SK-N-SH (cell line): Measurements from ENCODE around the gene STRN. TPM values are rescaled to one million over a fixed set of nuclear protein-coding genes. Genes with fewer than 3 reads are reported as not detected.

Experiments
- CTCF ChIA-PET: fragments of 300-600, 350-600 bp; formaldehyde crosslinking; extraction: SDS; loops from one replicate; lab custom pipeline; 2021; lab: Yijun Ruan, JAX
- POLR2A ChIA-PET: fragments of 350-600 bp; sonication (Branson Sonifier 250); formaldehyde crosslinking; extraction: SDS; loops from one replicate; lab custom pipeline; 2020; ENCODE audit warnings: antibody characterized with exemption, inconsistent platforms; lab: Yijun Ruan, JAX
- DNase-seq: peaks from one replicate; pipeline ENCODE4 v3.0.0; 2012
- H2AFZ ChIP-seq: fragments of 200-600 bp; sonication (generic); 2 replicates; pipeline ENCODE4 v1.8.1; 2016; ENCODE audit warnings: antibody characterized with exemption, mild to moderate bottlenecking, low read depth
- H3F3A ChIP-seq: fragments of 200-600 bp; sonication (generic); replicated peaks from 2 replicates; pipeline ENCODE3; 2016; ENCODE audit warnings: antibody characterized with exemption, mild to moderate bottlenecking; ENCODE audit not compliant: insufficient read depth
- H3K27ac ChIP-seq, 2 experiments: fragments of 200-500 bp in 1 of 2; fragments of 200-600 bp in 1 of 2; sonication (Bioruptor generic) in 1 of 2; sonication (generic), shearing (Covaris generic) in 1 of 2; 2 replicates each; pipeline versions ENCODE4 v1.5.1 to v1.6.1; 2014 to 2016; ENCODE audit warnings: low read depth in 2 of 2, inconsistent platforms in 1 of 2, low read length in 1 of 2, mild to moderate bottlenecking in 1 of 2, mixed read lengths in 1 of 2
- H3K27me3 ChIP-seq: fragments of 200-600 bp; sonication (generic), shearing (Covaris generic); 2 replicates; pipeline ENCODE4 v1.6.1; 2016; ENCODE audit warnings: mixed run types; ENCODE audit not compliant: insufficient read depth
- H3K36me3 ChIP-seq, 2 experiments: fragments of 200-500 bp in 1 of 2; fragments of 200-600 bp in 1 of 2; sonication (Bioruptor generic) in 1 of 2; sonication (generic) in 1 of 2; replicated peaks in 1 of 2; 2 replicates each; pipeline versions ENCODE3 to v1.5.1; 2014 to 2016; ENCODE audit warnings: low read length in 1 of 2, mild to moderate bottlenecking in 1 of 2; ENCODE audit not compliant: insufficient read depth in 2 of 2, control insufficient read depth in 1 of 2
- H3K4me1 ChIP-seq, 2 experiments: fragments of 200-500 bp in 1 of 2; fragments of 200-600 bp in 1 of 2; sonication (Bioruptor generic) in 1 of 2; sonication (generic), shearing (Covaris generic) in 1 of 2; 2 replicates each; pipeline versions ENCODE4 v1.5.1 to v1.6.1; 2014 to 2016; ENCODE audit warnings: low read depth in 1 of 2, low read length in 1 of 2, mixed run types in 1 of 2; ENCODE audit not compliant: insufficient read depth in 2 of 2, control insufficient read depth in 1 of 2
- H3K4me2 ChIP-seq: fragments of 200-600 bp; sonication (generic), shearing (Covaris generic); 2 replicates; pipeline ENCODE4 v1.6.1; 2017; ENCODE audit warnings: mixed run types
- H3K4me3 ChIP-seq, 2 experiments: fragments of 200-500 bp in 1 of 2; fragments of 200-600 bp in 1 of 2; sonication (Bioruptor generic) in 1 of 2; sonication (generic), shearing (Covaris generic) in 1 of 2; 2 replicates each; pipeline versions ENCODE4 v1.5.1 to v1.8.1; 2014 to 2016; ENCODE audit warnings: low read depth in 2 of 2, inconsistent platforms in 1 of 2, low read length in 1 of 2, mild to moderate bottlenecking in 1 of 2, mixed read lengths in 1 of 2, moderate library complexity in 1 of 2
- H3K79me2 ChIP-seq: fragments of 200-600 bp; sonication (generic); 2 replicates; pipeline ENCODE4 v1.8.1; 2017; ENCODE audit warnings: mild to moderate bottlenecking; ENCODE audit not compliant: insufficient read depth
- H3K9ac ChIP-seq: fragments of 200-600 bp; sonication (generic); 2 replicates; pipeline ENCODE4 v1.6.1; 2017; ENCODE audit warnings: mixed run types
- H3K9me2 ChIP-seq: fragments of 200-600 bp; sonication (generic); 2 replicates; pipeline ENCODE4 v1.6.1; 2017; ENCODE audit warnings: mixed run types
- H3K9me3 ChIP-seq: fragments of 200-600 bp; sonication (generic); 2 replicates; pipeline ENCODE4 v1.6.1; 2017; ENCODE audit warnings: mixed run types, mild to moderate bottlenecking, moderate library complexity
- H4K20me1 ChIP-seq: fragments of 200-600 bp; sonication (generic); 2 replicates; pipeline ENCODE4 v1.6.1; 2017; ENCODE audit warnings: mild to moderate bottlenecking, mixed run types; ENCODE audit not compliant: insufficient read depth
- CHD2 ChIP-seq: fragments of 150-350 bp; IDR thresholded peaks from 2 replicates; pipeline ENCODE4 v1.6.1; 2018; ENCODE audit warnings: low read length; ENCODE audit not compliant: partially characterized antibody
- EP300 ChIP-seq, 2 experiments: IDR thresholded peaks; 2 replicates each; pipeline versions ENCODE4 v1.4.0 to v1.6.1; 2012; ENCODE audit warnings: borderline replicate concordance in 1 of 2, low read depth in 1 of 2, low read length in 1 of 2
- FOXM1 ChIP-seq: IDR thresholded peaks from 2 replicates; pipeline ENCODE4 v1.4.0; 2012; ENCODE audit warnings: low read depth, mild to moderate bottlenecking
- GABPA ChIP-seq: IDR thresholded peaks from 2 replicates; pipeline ENCODE4 v1.4.0; 2012; ENCODE audit warnings: low read depth, mild to moderate bottlenecking
- GATA2 ChIP-seq: sonication (generic); formaldehyde crosslinking; IDR thresholded peaks from 2 replicates; pipeline ENCODE4 v1.5.0; 2020; ENCODE audit warnings: mild to moderate bottlenecking, missing genetic modification reagents
- MEF2A ChIP-seq: IDR thresholded peaks from 2 replicates; pipeline ENCODE4 v1.4.0; 2012; ENCODE audit warnings: low read depth, borderline replicate concordance
- MXI1 ChIP-seq: IDR thresholded peaks from 2 replicates; pipeline ENCODE4 v1.6.1; 2012; ENCODE audit warnings: mild to moderate bottlenecking, low read depth, low read length, improper control_type of control experiment
- NRF1 ChIP-seq: IDR thresholded peaks from 2 replicates; pipeline ENCODE4 v1.6.1; 2012; ENCODE audit warnings: low read depth, mild to moderate bottlenecking, low read length
- PBX3 ChIP-seq: IDR thresholded peaks from 2 replicates; pipeline ENCODE4; 2012
- RAD21 ChIP-seq: IDR thresholded peaks from 2 replicates; pipeline ENCODE4 v1.6.1; 2012; ENCODE audit warnings: mild to moderate bottlenecking, low read length
- RCOR1 ChIP-seq: fragments of 150-350 bp; IDR thresholded peaks from 2 replicates; pipeline ENCODE4 v1.6.1; 2017; ENCODE audit warnings: antibody characterized with exemption, low read length
- RFX5 ChIP-seq: IDR thresholded peaks from 2 replicates; pipeline ENCODE4 v1.6.1; 2012; ENCODE audit warnings: mild to moderate bottlenecking, improper control_type of control experiment, low read length
- RXRA ChIP-seq: IDR thresholded peaks from 2 replicates; pipeline ENCODE4 v1.4.0; 2012; ENCODE audit warnings: low read depth, mild to moderate bottlenecking, borderline replicate concordance
- SMC3 ChIP-seq: IDR thresholded peaks from 2 replicates; pipeline ENCODE4 v1.6.1; 2012; ENCODE audit warnings: low read depth, low read length, improper control_type of control experiment
- TAF1 ChIP-seq: IDR thresholded peaks from 2 replicates; pipeline ENCODE4 v1.6.1; 2012; ENCODE audit warnings: low read depth, mild to moderate bottlenecking, low read length, moderate library complexity, borderline replicate concordance
- TEAD4 ChIP-seq: IDR thresholded peaks from 2 replicates; pipeline ENCODE4 v1.4.0; 2012; ENCODE audit warnings: mild to moderate bottlenecking, borderline replicate concordance; ENCODE audit not compliant: insufficient read depth
- ZBTB33 ChIP-seq: IDR thresholded peaks from 2 replicates; pipeline ENCODE4 v1.4.0; 2012; ENCODE audit warnings: low read depth, borderline replicate concordance
- WGBS: methylation state at CpG from one replicate; pipeline ENCODE4 v1.1.6; 2017; ENCODE audit warnings: low lambda C conversion rate; 5-methylcytosine and 5-hydroxymethylcytosine counted together
- polyA plus RNA-seq, 3 experiments: library from polyadenylated mRNA; depleted of rRNA; stranded (reverse); fragments of >200 nt; gene quantifications; 2 replicates each; pipeline ENCODE4 v1.2.3, GENCODE V29; 2012
- TF ChIP-seq, protein P1 (sequence below): fragments of 150-350 bp; IDR thresholded peaks from 2 replicates; pipeline ENCODE4 v1.6.1; 2016; ENCODE audit warnings: mild to moderate bottlenecking, low read depth, low read length

The STRN gene
- polyA plus RNA-seq, 1 of the 3 experiments (the other 2 are of a cell fraction), result 4.8 TPM

DNA sequence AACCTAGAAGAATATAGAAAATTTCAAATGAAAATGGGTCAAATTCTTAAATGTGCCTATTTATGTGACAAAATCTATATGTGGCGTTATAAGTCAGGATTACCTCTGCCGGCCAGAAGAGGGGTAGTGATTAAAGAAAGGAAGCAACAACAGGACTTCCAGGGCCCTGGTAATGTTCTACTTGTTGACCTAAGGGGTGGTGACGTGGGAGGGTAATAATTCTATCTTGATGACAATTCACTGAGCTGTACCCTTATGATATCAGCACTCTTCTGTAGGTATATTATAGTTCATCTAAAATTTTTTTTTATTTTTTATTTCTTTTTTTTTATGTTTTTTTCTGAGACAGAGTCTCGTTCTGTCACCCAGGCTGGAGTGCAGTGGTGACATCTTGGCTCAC lies 87.9 kb downstream of the STRN start (continued):
- TF ChIP-seq SMC3, result no peak
- TF ChIP-seq GATA2 (CRISPR knock-in tag), result no peak
- no peak for TF ChIP-seq FOXM1

- DNase-seq, result no peak
- Histone ChIP-seq H3K4me2 (no peak overlapping the region), H3K36me3 (peaks cover 30 to 88% of the 10 kb centered on the region in 2 experiments), H3K4me1 (no peaks in the 10 kb centered on the region), H3K9me3 (0 out of 2 replicates have a peak, but pooled peaks cover 4% of the 10 kb centered on the region)
- CTCF ChIA-PET, result interaction anchor here (1.0 to 1.5 kb wide), 3 partner anchors 16 to 86 kb away, joined by 3 to 6 read pairs (median 3); no protein-coding TSS in a partner anchor
- TF ChIP-seq NRF1, result no peak
- TF ChIP-seq ZBTB33, result no peak
- TF ChIP-seq TEAD4, result no peak
- TF ChIP-seq RFX5, result no peak
- TF ChIP-seq MXI1, result no peak
- TF ChIP-seq PBX3, result no peak
- TF ChIP-seq RXRA, result no peak
- TF ChIP-seq, all 33 proteins: peak for 0
- Histone ChIP-seq H4K20me1 (no peaks in the 10 kb centered on the region), H3F3A (peaks cover 4% of the 10 kb centered on the region), H3K4me3 (no peak overlapping the region), H3K9ac (no peak overlapping the region), H3K27me3 (no peaks in the 10 kb centered on the region), H3K9me2 (no peaks in the 10 kb centered on the region), H3K79me2 (no peaks in the 10 kb centered on the region), H3K27ac (no peak overlapping the region), H2AFZ (no peak overlapping the region)
- WGBS, result 91% methylated on average over 1 of the region's 1 CpG
- POLR2A ChIA-PET, result no interaction called here
Measured at GRCh38 chr2:36871068-36871707, 95.1 kb downstream of the STRN start.

DNA sequence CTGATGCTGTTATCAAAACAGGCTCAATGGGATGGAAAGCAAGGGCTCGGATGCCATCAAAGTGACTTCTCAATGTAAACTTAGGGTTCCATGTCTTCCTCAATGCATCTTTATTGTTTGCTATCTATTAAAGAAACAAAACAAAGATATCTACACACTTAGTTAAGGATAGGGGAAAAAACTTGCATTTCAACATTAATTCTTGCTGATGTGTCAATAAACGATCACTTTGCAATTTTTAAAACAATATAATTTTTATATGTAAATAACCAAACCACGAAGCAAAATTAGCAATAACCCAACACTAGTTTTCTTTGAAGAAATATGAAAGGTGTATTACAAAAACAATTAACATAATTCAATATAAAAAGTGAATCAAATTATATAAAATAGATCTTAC lies 96.7 kb downstream of the STRN start:
- Histone ChIP-seq H3K9ac (no peak overlapping the region), H4K20me1 (no peaks in the 10 kb centered on the region), H3K79me2 (no peaks in the 10 kb centered on the region), H3K36me3 (peaks cover 25 to 83% of the 10 kb centered on the region in 2 experiments), H2AFZ (no peak overlapping the region), H3K27ac (no peak overlapping the region), H3K4me2 (no peak overlapping the region), H3K4me1 (no peaks in the 10 kb centered on the region), H3F3A (peaks cover under 1% of the 10 kb centered on the region), H3K9me2 (no peaks in the 10 kb centered on the region), H3K4me3 (no peak overlapping the region), H3K9me3 (0 out of 2 replicates have a peak, but pooled peaks cover under 1% of the 10 kb centered on the region), H3K27me3 (no peaks in the 10 kb centered on the region)
- CTCF ChIA-PET, result interaction anchor here (1.2 kb wide), 1 partner anchor 31 kb away, joined by 3 read pairs; no protein-coding TSS in a partner anchor
- 60% methylated on average over 3 of the region's 3 CpGs for WGBS
- DNase-seq, result no peak
- POLR2A ChIA-PET, result no interaction called here
- TF ChIP-seq MEF2A (no peak), GABPA (no peak), CHD2 (no peak), EP300 (IDR thresholded peaks at IDR 0.05; ENCODE audit: borderline replicate concordance in 1 of 2, low read depth in 1 of 2, low read length in 1 of 2) (no peak), TAF1 (no peak), PBX3 (no peak), SMC3 (no peak), RAD21 (no peak), NRF1 (no peak), MXI1 (no peak), RCOR1 (no peak)
- TF ChIP-seq, protein P1, sequence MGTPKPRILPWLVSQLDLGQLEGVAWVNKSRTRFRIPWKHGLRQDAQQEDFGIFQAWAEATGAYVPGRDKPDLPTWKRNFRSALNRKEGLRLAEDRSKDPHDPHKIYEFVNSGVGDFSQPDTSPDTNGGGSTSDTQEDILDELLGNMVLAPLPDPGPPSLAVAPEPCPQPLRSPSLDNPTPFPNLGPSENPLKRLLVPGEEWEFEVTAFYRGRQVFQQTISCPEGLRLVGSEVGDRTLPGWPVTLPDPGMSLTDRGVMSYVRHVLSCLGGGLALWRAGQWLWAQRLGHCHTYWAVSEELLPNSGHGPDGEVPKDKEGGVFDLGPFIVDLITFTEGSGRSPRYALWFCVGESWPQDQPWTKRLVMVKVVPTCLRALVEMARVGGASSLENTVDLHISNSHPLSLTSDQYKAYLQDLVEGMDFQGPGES, result no peak
